Mucosa of gallbladder (tissue), 1 donor: ENCODE data around the gene PIGU. TPM values are rescaled to one million over a fixed set of nuclear protein-coding genes. Genes with fewer than 3 reads are reported as not detected.
"Not testable (repeated sequence)": the region's sequence is repeated elsewhere in the genome, so short reads cannot be mapped to it uniquely, and the experiment has no call there.

Experiments
- DNase-seq: peaks from one replicate; pipeline ENCODE4 v3.0.0-alpha.2; 2020; ENCODE audit warnings: low spot score
- total RNA-seq: library from RNA; stranded (reverse); gene quantifications from one replicate; pipeline ENCODE4 v1.2.1, GENCODE V29; 2021
- donor health status: DM: no; HTN: no; CAD: no.

The PIGU gene
- total RNA-seq, 1 donor from 2014 or later, result 19.1 TPM

GRCh38 chr20:34514897-34515483 is 161.9 kb downstream of the PIGU start:
- no peak for DNase-seq

GRCh38 chr20:34514034-34514433 is 162.9 kb downstream of the PIGU start:
- not testable (repeated sequence) for DNase-seq

GRCh38 chr20:34512955-34513419 is 163.9 kb downstream of the PIGU start:
- DNase-seq, result no peak

DNA sequence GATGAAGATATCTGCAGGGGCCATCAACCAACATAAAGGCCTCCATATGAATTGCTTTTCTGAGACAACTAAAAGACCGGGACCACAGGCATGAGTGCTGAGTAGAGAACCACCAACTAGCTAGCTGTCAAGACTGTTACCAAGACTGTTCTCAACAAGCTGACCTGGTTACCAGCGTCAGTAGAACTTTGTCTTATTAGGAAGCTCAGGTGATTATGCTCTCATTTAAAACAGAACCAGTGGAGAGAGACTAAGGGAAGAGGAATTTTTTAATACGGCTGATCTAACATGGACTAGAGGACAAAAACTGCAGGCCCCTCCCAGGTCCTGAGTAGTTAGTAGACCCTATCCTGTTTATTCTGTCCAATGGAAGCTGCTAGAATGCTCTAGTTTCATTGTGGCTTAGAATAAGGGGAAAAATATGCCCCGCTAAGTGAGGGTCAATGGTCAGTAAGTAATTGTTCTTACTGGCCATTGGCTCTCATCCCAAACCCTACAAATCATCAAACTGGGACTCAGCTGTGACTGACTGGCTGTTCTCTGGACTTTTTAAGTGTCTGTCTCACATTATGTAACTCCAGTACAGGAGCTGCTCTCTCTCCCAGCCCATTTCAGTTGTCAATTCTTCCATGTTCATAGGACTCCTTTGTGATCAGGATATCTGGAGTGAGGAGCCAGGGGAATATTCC is 164.5 kb downstream of the PIGU start:
- no peak for DNase-seq

DNA sequence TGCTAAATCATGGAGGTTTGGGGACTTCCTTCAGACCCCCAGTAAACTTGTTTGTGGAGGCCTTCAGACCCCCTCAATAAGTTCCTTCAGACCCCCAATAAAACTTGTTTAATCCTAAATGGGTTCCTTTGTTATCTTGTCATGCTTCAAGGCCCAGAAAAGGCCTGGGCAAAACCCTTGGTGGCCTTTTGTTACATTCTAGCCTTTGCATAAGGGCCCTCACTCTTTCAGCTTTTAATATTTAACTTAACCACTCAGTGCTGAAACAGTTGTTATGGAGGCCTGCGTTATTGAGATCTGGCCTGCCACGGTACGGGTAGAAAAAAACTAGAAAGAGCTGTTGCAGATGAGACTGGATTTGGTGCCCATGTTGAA is 165.0 kb downstream of the PIGU start:
- DNase-seq, result no peak

- no peak for DNase-seq
Measured at GRCh38 chr20:34510575-34510974, 166.3 kb downstream of the PIGU start.

Other genes with a start within 250 kb of the PIGU start
- gene DYNLRB1, start 160.7 kb downstream of the PIGU start, total RNA-seq, result 143 TPM
- 94.4 TPM for gene MAP1LC3A, start 118.4 kb downstream of the PIGU start, total RNA-seq
- 59.1 TPM for gene TP53INP2, start 27.3 kb upstream of the PIGU start, total RNA-seq
- gene NCOA6, start 148.6 kb upstream of the PIGU start, total RNA-seq, result 33.5 TPM
- 40.6 TPM for gene GGT7, start 195.8 kb upstream of the PIGU start, total RNA-seq
- gene ACSS2, start 199.5 kb upstream of the PIGU start, total RNA-seq, result 98.1 TPM